ENCODE measurements around the gene CDK19. TPM values are rescaled to one million over a fixed set of nuclear protein-coding genes. Genes with fewer than 3 reads are reported as not detected.
A peak's percentile ranks its signal among the peaks of the same experiment; 100 is the strongest.

Gene CDK19
- total and polyA plus RNA-seq, 2 of the 13 experiments (the other 11 are each of a cell fraction or from before 2014, with no cell fraction given) = 13.4 to 27.0 TPM

- BruUV-seq (replicated peaks) = no TSS peak
- Histone ChIP-seq H3K4me1 (ENCODE audit: insufficient read depth, low read length) (peaks cover 9% of the 10 kb centered on the region), H3K27me3 (ENCODE audit: control insufficient read depth in 1 of 2, insufficient read depth in 2 of 2, low read length in 2 of 2) (no peaks in the 10 kb centered on the region), H3K27ac (ENCODE audit: extremely low read length, insufficient read depth, low read length) (no peak overlapping the region), H3K4me3 (replicated peaks in 1 of 3; ENCODE audit: insufficient read depth in 1 of 3, low read depth in 2 of 3, low read length in 3 of 3) (no peak overlapping the region), H3K9me3 (ENCODE audit: low read length) (no peaks in the 10 kb centered on the region), H3K79me2 (ENCODE audit: insufficient read depth, low read length) (no peaks in the 10 kb centered on the region), H3K9ac (ENCODE audit: insufficient read depth, low read depth, low read length) (no peak overlapping the region), H4K20me1 (ENCODE audit: insufficient read depth, low read length) (no peaks in the 10 kb centered on the region), H3K4me2 (ENCODE audit: low read depth, low read length) (no peak overlapping the region), H2AFZ (ENCODE audit: low read length) (no peak overlapping the region), H3K36me3 (replicated peaks in 1 of 2; ENCODE audit: control insufficient read depth in 1 of 2, insufficient read depth in 2 of 2, low read length in 2 of 2) (peaks cover 2 to 19% of the 10 kb centered on the region in 2 experiments; a peak in 4 of 5 replicates)
- in situ Hi-C loops (cut with HindIII; ENCODE audit: extremely low pct_ligation_motif_present, low pct_unique_long_range_greater_than_20kb) = no loop called here
- 97% methylated on average over 56 of the region's 62 CpGs for WGBS (ENCODE audit: low lambda C conversion rate)
- ChIA-PET CTCF (ENCODE audit: low intra/inter-chr PET ratio, low total read pairs) (no interaction called here), POLR2A (no interaction called here)
- intact Hi-C loops (cut with micrococcal nuclease; ENCODE audit: unreplicated experiment) = no loop called here
- TF ChIP-seq ZNF232 (CRISPR knock-in tag; IDR thresholded peaks at IDR 0.05; ENCODE audit: borderline replicate concordance) = no peak
- no peak for TF ChIP-seq ZNF644 (CRISPR knock-in tag; IDR thresholded peaks at IDR 0.05; ENCODE audit: low read depth)
- peak; percentile 45; the same call in 1 of the 2 replicates for TF ChIP-seq ZBTB38 (CRISPR knock-in tag; IDR thresholded peaks at IDR 0.05)
- TF ChIP-seq ZNF317 (CRISPR knock-in tag; IDR thresholded peaks at IDR 0.05) = no peak
- TF ChIP-seq KLF12 (CRISPR knock-in tag; IDR thresholded peaks at IDR 0.05; ENCODE audit: borderline replicate concordance) = no peak
- TF ChIP-seq TBX2 (CRISPR knock-in tag; IDR thresholded peaks at IDR 0.05; ENCODE audit: borderline replicate concordance) = no peak
- no peak for TF ChIP-seq MIXL1 (CRISPR knock-in tag; IDR thresholded peaks at IDR 0.05)
- TF ChIP-seq KDM5A (IDR thresholded peaks at IDR 0.05; ENCODE audit: borderline replicate concordance, low read length) = no peak
- TF ChIP-seq ZFP91 (CRISPR knock-in tag; IDR thresholded peaks at IDR 0.05; ENCODE audit: borderline replicate concordance) = no peak
- TF ChIP-seq NFRKB (IDR thresholded peaks at IDR 0.05) = no peak
- no peak for TF ChIP-seq ZKSCAN8 (CRISPR knock-in tag; IDR thresholded peaks at IDR 0.05; ENCODE audit: borderline replicate concordance)
- TF ChIP-seq MAFK (conservative IDR thresholded peaks at IDR 0.05 in 1 of 2, IDR thresholded peaks at IDR 0.05 in 1 of 2; ENCODE audit: low read length in 2 of 2) = no peak
- TF ChIP-seq THAP11 (CRISPR knock-in tag; IDR thresholded peaks at IDR 0.05) = no peak
- no peak for TF ChIP-seq CC2D1A (CRISPR knock-in tag; IDR thresholded peaks at IDR 0.05)
- peak; percentile 62 for TF ChIP-seq AGO2 (optimal IDR thresholded peaks at IDR 0.05; ENCODE audit: low read depth, low read length)
- no peak for TF ChIP-seq MAFF (IDR thresholded peaks at IDR 0.05; ENCODE audit: low read depth, low read length)
- TF ChIP-seq MTA3 (CRISPR knock-in tag; IDR thresholded peaks at IDR 0.05) = no peak
- TF ChIP-seq CENPX (CRISPR knock-in tag; IDR thresholded peaks at IDR 0.05) = no peak
- DNase-seq (ENCODE audit: low spot score) (no peak), ATAC-seq (no peak), FAIRE-seq (no peak)
Measured at GRCh38 chr6:110645685-110646418, 169.4 kb downstream of the CDK19 start.

Measured in HepG2 (cell line).